HL-60 (cell line): ENCODE data around the gene TULP4.

Experiments
- GABPA ChIP-seq: IDR thresholded peaks from 2 replicates; pipeline ENCODE4 v1.6.1; 2012; ENCODE audit warnings: low read depth
- POLR2AphosphoS5 ChIP-seq: IDR thresholded peaks from 2 replicates; pipeline ENCODE4 v1.6.1; 2012; ENCODE audit warnings: low read depth
- SPI1 ChIP-seq: IDR thresholded peaks from 2 replicates; pipeline ENCODE4 v1.6.1; 2012; ENCODE audit warnings: low read depth, mild to moderate bottlenecking, borderline replicate concordance
- TF ChIP-seq, protein P1 (sequence below): IDR thresholded peaks from one replicate; pipeline ENCODE4 v1.5.1; 2011; ENCODE audit warnings: low read length, control low read depth, inconsistent platforms; ENCODE audit not compliant: insufficient read depth
- TF ChIP-seq, protein P2 (sequence below): IDR thresholded peaks from 2 replicates; pipeline ENCODE4 v1.6.1; 2012; ENCODE audit warnings: low read depth; ENCODE audit not compliant: insufficient replicate concordance

DNA sequence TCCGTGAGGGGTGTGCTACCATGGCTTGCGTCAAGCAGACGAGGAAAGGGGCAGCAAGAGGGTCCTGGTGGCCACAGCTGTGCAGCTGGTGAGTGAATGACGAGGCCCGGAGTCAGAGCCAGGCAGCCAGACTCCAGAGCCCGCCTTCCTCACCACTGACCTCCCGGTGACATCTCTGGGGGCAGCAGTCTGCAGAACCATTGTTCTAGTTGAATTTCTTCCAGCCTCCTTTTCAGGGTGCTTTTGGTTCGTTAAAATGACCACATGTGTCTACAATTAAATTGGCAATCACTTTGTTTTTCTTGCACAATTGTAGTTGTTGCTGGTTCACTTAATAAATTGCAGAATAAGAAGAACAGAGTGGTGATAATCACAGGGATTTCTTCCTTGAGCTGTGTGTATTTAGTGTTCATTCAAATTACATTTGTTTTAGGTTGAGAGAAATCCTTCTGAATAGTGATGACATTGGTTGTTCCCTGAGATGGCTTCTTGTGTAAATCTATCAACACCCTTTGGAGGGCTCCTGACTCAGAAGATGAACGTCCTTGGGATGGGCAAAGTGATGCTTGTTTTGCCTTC lies 96.4 kb downstream of the TULP4 start:
- TF ChIP-seq, protein P1, sequence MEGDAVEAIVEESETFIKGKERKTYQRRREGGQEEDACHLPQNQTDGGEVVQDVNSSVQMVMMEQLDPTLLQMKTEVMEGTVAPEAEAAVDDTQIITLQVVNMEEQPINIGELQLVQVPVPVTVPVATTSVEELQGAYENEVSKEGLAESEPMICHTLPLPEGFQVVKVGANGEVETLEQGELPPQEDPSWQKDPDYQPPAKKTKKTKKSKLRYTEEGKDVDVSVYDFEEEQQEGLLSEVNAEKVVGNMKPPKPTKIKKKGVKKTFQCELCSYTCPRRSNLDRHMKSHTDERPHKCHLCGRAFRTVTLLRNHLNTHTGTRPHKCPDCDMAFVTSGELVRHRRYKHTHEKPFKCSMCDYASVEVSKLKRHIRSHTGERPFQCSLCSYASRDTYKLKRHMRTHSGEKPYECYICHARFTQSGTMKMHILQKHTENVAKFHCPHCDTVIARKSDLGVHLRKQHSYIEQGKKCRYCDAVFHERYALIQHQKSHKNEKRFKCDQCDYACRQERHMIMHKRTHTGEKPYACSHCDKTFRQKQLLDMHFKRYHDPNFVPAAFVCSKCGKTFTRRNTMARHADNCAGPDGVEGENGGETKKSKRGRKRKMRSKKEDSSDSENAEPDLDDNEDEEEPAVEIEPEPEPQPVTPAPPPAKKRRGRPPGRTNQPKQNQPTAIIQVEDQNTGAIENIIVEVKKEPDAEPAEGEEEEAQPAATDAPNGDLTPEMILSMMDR = no peak
- TF ChIP-seq, protein P2, sequence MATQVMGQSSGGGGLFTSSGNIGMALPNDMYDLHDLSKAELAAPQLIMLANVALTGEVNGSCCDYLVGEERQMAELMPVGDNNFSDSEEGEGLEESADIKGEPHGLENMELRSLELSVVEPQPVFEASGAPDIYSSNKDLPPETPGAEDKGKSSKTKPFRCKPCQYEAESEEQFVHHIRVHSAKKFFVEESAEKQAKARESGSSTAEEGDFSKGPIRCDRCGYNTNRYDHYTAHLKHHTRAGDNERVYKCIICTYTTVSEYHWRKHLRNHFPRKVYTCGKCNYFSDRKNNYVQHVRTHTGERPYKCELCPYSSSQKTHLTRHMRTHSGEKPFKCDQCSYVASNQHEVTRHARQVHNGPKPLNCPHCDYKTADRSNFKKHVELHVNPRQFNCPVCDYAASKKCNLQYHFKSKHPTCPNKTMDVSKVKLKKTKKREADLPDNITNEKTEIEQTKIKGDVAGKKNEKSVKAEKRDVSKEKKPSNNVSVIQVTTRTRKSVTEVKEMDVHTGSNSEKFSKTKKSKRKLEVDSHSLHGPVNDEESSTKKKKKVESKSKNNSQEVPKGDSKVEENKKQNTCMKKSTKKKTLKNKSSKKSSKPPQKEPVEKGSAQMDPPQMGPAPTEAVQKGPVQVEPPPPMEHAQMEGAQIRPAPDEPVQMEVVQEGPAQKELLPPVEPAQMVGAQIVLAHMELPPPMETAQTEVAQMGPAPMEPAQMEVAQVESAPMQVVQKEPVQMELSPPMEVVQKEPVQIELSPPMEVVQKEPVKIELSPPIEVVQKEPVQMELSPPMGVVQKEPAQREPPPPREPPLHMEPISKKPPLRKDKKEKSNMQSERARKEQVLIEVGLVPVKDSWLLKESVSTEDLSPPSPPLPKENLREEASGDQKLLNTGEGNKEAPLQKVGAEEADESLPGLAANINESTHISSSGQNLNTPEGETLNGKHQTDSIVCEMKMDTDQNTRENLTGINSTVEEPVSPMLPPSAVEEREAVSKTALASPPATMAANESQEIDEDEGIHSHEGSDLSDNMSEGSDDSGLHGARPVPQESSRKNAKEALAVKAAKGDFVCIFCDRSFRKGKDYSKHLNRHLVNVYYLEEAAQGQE = no peak
- no peak for TF ChIP-seq POLR2AphosphoS5
- TF ChIP-seq GABPA = no peak
- no peak for TF ChIP-seq SPI1
